Activated T-cell treated with anti-CD3 and anti-CD28 coated beads, Interleukin-2, amount 50 U/mL, for 4 hours (primary cell): Measurements from ENCODE around the gene ACTA1. TPM values are rescaled to one million over a fixed set of nuclear protein-coding genes. Genes with fewer than 3 reads are reported as not detected.
"Not testable (repeated sequence)": the region's sequence is repeated elsewhere in the genome, so short reads cannot be mapped to it uniquely, and the experiment has no call there.

Experiments used
- ATAC-seq, 2 donors: fragments of 200-7000 bp; cut with Tn5 transposase; one replicate each; pipeline ENCODE4 v1.10.0; 2021
- DNase-seq: peaks from one replicate; pipeline ENCODE4 v3.0.0-alpha.2; 2020
- H3K27me3 Mint-ChIP-seq: one replicate; pipeline ENCODE4 v1.8.0; 2021; ENCODE audit warnings: low read depth, mixed read lengths
- H3K36me3 Mint-ChIP-seq: one replicate; pipeline ENCODE4 v1.8.0; 2022; ENCODE audit warnings: mixed read lengths; ENCODE audit not compliant: insufficient read depth
- H3K4me1 Mint-ChIP-seq: one replicate; pipeline ENCODE4 v1.8.0; 2021; ENCODE audit warnings: low read depth, mixed read lengths
- H3K4me3 Mint-ChIP-seq: one replicate; pipeline ENCODE4 v1.8.0; 2021; ENCODE audit warnings: mild to moderate bottlenecking, moderate library complexity, mixed read lengths
- H3K9me3 Mint-ChIP-seq: one replicate; pipeline ENCODE4 v1.8.0; 2021; ENCODE audit warnings: mixed read lengths
- total RNA-seq, 3 donors: library from RNA; stranded (reverse); gene quantifications; one replicate each; pipeline ENCODE4 v1.2.1, GENCODE V29; 2021

Gene ACTA1
- total RNA-seq, result not detected

- Mint-ChIP-seq H3K36me3 (peaks cover 6% of the 10 kb centered on the region), H3K4me1 (peaks cover 21% of the 10 kb centered on the region), H3K9me3 (no peaks in the 10 kb centered on the region), H3K4me3 (no peak within 1 kb of the TSS), H3K27me3 (peaks cover 59% of the 10 kb centered on the region)
- DNase-seq (no peak), ATAC-seq (no peak)
Observed at GRCh38 chr1:229434005-229434640, at the start of gene ACTA1. TSS of gene ACTA1 (minus strand) at chr1:229434094. CDS start at chr1:229433115, 979 bp downstream.

GRCh38 chr1:229482511-229482910 lies 48.6 kb upstream of the ACTA1 start:
- no peak overlapping the region for H3K4me3 Mint-ChIP-seq
- H3K4me1 Mint-ChIP-seq, result peaks cover 6% of the 10 kb centered on the region
- H3K9me3 Mint-ChIP-seq, result no peaks in the 10 kb centered on the region
- peaks cover 57% of the 10 kb centered on the region for H3K36me3 Mint-ChIP-seq
- no peaks in the 10 kb centered on the region for H3K27me3 Mint-ChIP-seq
- ATAC-seq (no peak), DNase-seq (no peak)

GRCh38 chr1:229480495-229480894 lies 46.6 kb upstream of the ACTA1 start:
- ATAC-seq (no peak), DNase-seq (no peak)
- no peaks in the 10 kb centered on the region for H3K9me3 Mint-ChIP-seq
- no peak overlapping the region for H3K4me3 Mint-ChIP-seq
- no peaks in the 10 kb centered on the region for H3K27me3 Mint-ChIP-seq
- H3K4me1 Mint-ChIP-seq, result peaks cover 6% of the 10 kb centered on the region
- H3K36me3 Mint-ChIP-seq, result peaks cover 45% of the 10 kb centered on the region

DNA sequence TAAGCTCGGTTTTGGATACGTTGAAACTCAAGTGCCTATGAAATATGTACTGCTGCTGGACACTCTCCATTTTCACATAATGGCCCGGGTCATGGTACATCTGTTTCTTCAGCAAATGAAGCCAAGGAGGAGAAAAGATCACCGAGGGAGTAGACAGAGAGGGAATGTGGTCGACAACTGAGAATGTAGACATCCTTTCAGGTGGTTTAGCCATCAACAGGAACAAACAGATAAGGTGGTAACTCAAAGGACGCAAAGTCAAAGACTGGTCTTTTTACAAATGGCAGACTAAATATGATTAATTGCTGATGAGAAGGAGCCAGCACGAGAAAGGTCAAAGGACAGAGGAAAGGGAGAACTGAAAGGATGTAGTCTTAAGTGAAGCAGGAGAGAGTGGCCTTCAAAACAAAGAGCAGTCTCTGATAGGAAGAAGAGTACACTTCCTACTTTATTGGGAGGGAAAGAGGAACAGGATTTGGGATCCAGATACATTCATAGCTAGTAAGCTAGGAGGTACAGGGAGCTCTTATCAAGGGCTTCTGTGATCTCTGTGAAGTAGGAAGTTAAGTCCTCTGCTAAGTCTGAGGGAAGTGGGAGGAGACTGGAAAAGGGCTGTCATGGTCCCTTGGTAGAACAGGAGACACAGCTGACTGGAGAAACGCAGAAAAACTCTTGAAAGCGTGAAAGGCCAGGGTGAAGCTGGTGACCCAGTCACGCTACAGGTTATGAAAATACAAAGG lies 45.9 kb upstream of the ACTA1 start:
- Mint-ChIP-seq H3K27me3 (no peaks in the 10 kb centered on the region), H3K9me3 (no peaks in the 10 kb centered on the region), H3K4me1 (peaks cover 6% of the 10 kb centered on the region), H3K4me3 (no peak overlapping the region), H3K36me3 (peaks cover 43% of the 10 kb centered on the region)
- ATAC-seq (no peak), DNase-seq (no peak)

DNA sequence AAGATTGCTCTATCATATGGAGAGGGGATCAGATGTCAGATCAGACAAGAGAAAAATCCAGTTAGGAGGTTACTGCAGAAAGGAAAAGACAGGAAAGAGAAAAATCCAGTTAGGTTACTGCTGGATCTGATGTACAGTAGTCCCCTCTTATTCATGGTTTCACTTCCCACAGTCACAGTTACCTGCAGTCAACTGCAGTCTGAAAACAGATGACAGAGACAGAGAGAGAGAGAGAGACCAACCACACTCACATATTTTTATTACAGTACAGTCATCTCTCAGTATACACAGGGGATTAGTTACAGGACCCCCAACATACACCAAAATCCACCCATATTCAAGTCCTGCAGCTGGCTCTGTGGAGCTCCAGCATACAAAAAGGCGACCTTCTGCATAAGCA lies 45.0 kb upstream of the ACTA1 start:
- H3K4me3 Mint-ChIP-seq, result no peak overlapping the region
- ATAC-seq, result peak in 1 of 2 donors; percentile 43
- H3K9me3 Mint-ChIP-seq, result no peaks in the 10 kb centered on the region
- peaks cover 6% of the 10 kb centered on the region for H3K4me1 Mint-ChIP-seq
- no peak for DNase-seq
- peaks cover 47% of the 10 kb centered on the region for H3K36me3 Mint-ChIP-seq
- H3K27me3 Mint-ChIP-seq, result no peaks in the 10 kb centered on the region

- not testable (repeated sequence) for H3K9me3 Mint-ChIP-seq, DNase-seq, H3K4me3 Mint-ChIP-seq, ATAC-seq, H3K4me1 Mint-ChIP-seq, H3K27me3 Mint-ChIP-seq
- peaks cover 44% of the 10 kb centered on the region for H3K36me3 Mint-ChIP-seq
Observed at GRCh38 chr1:229475859-229476258, 42.0 kb upstream of the ACTA1 start.

DNA sequence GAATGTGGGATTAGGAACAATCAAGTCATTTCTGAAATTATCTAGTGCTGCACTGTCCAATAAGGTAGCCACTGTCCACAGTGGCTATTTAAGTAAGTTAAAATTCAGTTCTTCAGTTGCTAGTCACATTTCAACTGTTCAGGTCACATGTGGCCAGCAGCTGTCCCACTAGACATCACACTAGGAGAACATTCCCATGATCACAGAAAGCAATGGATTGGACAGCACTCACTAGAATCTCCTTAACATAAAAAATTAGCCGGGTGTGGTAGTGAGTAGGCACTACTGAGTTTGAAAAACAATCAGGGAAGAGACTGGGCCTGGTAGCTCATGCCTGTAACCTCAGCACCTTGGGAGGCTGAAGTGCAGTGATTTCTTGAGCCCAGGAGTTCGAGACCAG lies 40.6 kb upstream of the ACTA1 start:
- H3K36me3 Mint-ChIP-seq, result peaks cover 48% of the 10 kb centered on the region
- no peak for ATAC-seq

GRCh38 chr1:229471175-229471574 lies 37.3 kb upstream of the ACTA1 start:
- Mint-ChIP-seq H3K4me1 (no peaks in the 10 kb centered on the region), H3K36me3 (peaks cover 52% of the 10 kb centered on the region), H3K9me3 (no peaks in the 10 kb centered on the region), H3K27me3 (no peaks in the 10 kb centered on the region), H3K4me3 (no peak overlapping the region)
- no peak for ATAC-seq
- DNase-seq, result no peak

More for the DNA sequence above, 40.6 kb upstream of the ACTA1 start:
- Mint-ChIP-seq H3K27me3 (no peaks in the 10 kb centered on the region), H3K9me3 (no peaks in the 10 kb centered on the region), H3K4me1 (peaks cover under 1% of the 10 kb centered on the region), H3K4me3 (no peak overlapping the region)
- no peak for DNase-seq

DNA sequence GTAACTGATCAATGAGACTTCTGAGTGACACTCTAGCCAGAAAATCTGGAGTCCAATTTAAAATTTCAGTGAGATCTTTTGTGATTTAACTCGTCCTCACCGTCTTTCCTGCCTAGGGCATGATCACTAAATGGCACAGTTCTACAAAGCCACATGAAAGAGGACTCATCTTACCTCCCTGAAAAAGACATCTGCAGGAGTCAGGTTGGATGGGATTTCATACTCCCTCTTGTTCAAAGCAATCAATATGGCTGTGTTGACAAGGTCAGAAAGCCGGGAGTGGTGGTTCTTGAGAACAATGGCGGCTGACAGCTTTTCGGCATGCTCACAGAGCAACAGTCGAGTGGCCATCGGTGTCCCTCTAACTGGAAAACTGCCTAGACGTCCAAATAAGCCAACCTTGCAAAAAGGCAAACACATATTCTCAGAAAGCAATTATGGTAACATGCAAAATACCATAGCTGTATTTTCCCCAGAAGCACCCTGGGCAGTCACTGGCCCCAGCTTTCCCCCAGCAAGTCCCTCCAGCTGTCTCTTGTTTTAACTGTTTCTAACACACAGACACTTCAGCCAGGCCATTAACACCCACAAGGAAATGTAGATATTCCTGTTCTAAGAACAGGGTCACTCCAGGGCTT lies 36.6 kb upstream of the ACTA1 start:
- no peaks in the 10 kb centered on the region for H3K27me3 Mint-ChIP-seq
- H3K4me1 Mint-ChIP-seq, result no peaks in the 10 kb centered on the region
- ATAC-seq (no peak), DNase-seq (no peak)
- peaks cover 56% of the 10 kb centered on the region for H3K36me3 Mint-ChIP-seq
- no peaks in the 10 kb centered on the region for H3K9me3 Mint-ChIP-seq
- no peak overlapping the region for H3K4me3 Mint-ChIP-seq

- Mint-ChIP-seq H3K4me1 (no peaks in the 10 kb centered on the region), H3K9me3 (no peaks in the 10 kb centered on the region), H3K4me3 (no peak overlapping the region), H3K27me3 (no peaks in the 10 kb centered on the region), H3K36me3 (peaks cover 61% of the 10 kb centered on the region)
- DNase-seq (no peak), ATAC-seq (no peak)
Observed at GRCh38 chr1:229466887-229467286, 33.0 kb upstream of the ACTA1 start.

DNA sequence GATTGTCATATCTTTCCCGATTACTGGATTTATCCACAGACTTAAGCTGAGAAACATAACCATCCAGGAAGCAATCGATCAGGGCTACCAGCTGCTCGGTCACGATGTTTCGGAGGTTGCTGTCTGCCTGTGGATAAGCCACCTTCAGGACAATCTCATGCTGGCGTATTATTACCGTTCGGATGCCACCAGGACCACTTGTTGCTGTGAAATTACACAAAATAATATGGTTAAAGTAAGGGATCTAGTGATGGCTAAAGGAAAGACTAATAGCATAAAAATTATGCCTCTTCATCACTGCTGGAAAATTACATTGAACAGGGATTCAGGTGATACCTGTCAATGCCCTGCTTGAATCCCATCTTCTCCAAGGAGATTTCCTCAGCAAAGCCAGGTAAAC lies 30.8 kb upstream of the ACTA1 start:
- no peak for DNase-seq
- Mint-ChIP-seq H3K4me1 (no peaks in the 10 kb centered on the region), H3K36me3 (peaks cover 62% of the 10 kb centered on the region), H3K9me3 (no peaks in the 10 kb centered on the region), H3K27me3 (no peaks in the 10 kb centered on the region), H3K4me3 (no peak overlapping the region)
- no peak for ATAC-seq

GRCh38 chr1:229461032-229461668 lies 27.3 kb upstream of the ACTA1 start:
- H3K4me1 Mint-ChIP-seq, result no peaks in the 10 kb centered on the region
- DNase-seq (no peak), ATAC-seq (no peak)
- no peaks in the 10 kb centered on the region for H3K9me3 Mint-ChIP-seq
- H3K36me3 Mint-ChIP-seq, result peaks cover 58% of the 10 kb centered on the region
- H3K27me3 Mint-ChIP-seq, result no peaks in the 10 kb centered on the region
- no peak overlapping the region for H3K4me3 Mint-ChIP-seq

- ATAC-seq, result no peak
- Mint-ChIP-seq H3K36me3 (peaks cover 51% of the 10 kb centered on the region), H3K27me3 (no peaks in the 10 kb centered on the region), H3K4me3 (no peak overlapping the region), H3K9me3 (no peaks in the 10 kb centered on the region), H3K4me1 (no peaks in the 10 kb centered on the region)
- no peak for DNase-seq
Observed at GRCh38 chr1:229459815-229460214, 25.9 kb upstream of the ACTA1 start.

DNA sequence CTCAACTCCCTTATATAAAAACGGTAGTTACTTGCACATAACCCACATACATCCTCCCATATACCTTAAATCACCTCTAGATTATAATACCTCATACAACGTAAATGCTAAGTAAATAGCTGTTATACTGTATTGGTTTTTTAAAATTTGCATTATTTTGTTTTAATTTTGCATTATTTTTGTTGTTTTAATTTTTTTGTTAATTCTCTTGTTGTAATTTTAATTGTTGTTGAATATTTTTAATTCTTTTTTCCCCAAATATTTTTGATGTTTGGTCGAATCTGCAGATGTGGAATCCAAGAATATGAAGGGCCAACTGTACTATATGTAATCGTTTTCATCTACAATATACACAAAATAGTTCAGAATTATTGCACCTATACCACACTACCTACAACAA lies 23.5 kb upstream of the ACTA1 start:
- no peaks in the 10 kb centered on the region for H3K4me1 Mint-ChIP-seq
- H3K9me3 Mint-ChIP-seq, result no peaks in the 10 kb centered on the region
- H3K36me3 Mint-ChIP-seq, result peaks cover 47% of the 10 kb centered on the region
- no peak overlapping the region for H3K4me3 Mint-ChIP-seq
- no peak for DNase-seq
- H3K27me3 Mint-ChIP-seq, result no peaks in the 10 kb centered on the region
- ATAC-seq, result no peak
